ENCODE results near the gene ADAM12. TPM values are rescaled to one million over a fixed set of nuclear protein-coding genes. Genes with fewer than 3 reads are reported as not detected.

Gene ADAM12
- total RNA-seq, 2 donors from 2014 or later, result 0.71 to 1.2 TPM

- DNase-seq (ENCODE audit: low spot score), result no peak
- H3K4me3 ChIP-seq, result no peak overlapping the region
- no peak overlapping the region for H3K27ac ChIP-seq
- no peaks in the 10 kb centered on the region for H3K9me3 ChIP-seq
- no peaks in the 10 kb centered on the region for H3K36me3 ChIP-seq
- no peaks in the 10 kb centered on the region for H3K4me1 ChIP-seq
- H3K27me3 ChIP-seq, result no peaks in the 10 kb centered on the region
- no peak for TF ChIP-seq CTCF (IDR thresholded peaks at IDR 0.05)
Observed at GRCh38 chr10:126321440-126321839, 66.8 kb downstream of the ADAM12 start.

GRCh38 chr10:126317751-126318150 is 70.5 kb downstream of the ADAM12 start:
- Histone ChIP-seq H3K27ac (no peak overlapping the region), H3K9me3 (no peaks in the 10 kb centered on the region), H3K4me3 (no peak overlapping the region), H3K27me3 (no peaks in the 10 kb centered on the region), H3K4me1 (no peaks in the 10 kb centered on the region), H3K36me3 (no peaks in the 10 kb centered on the region)
- no peak for TF ChIP-seq CTCF (IDR thresholded peaks at IDR 0.05)
- DNase-seq (ENCODE audit: low spot score), result no peak

- no peaks in the 10 kb centered on the region for H3K27me3 ChIP-seq
- no peak overlapping the region for H3K27ac ChIP-seq
- no peak for TF ChIP-seq CTCF (IDR thresholded peaks at IDR 0.05)
- no peak for DNase-seq (ENCODE audit: low spot score)
- H3K4me3 ChIP-seq, result no peak overlapping the region
- H3K9me3 ChIP-seq, result no peaks in the 10 kb centered on the region
- H3K36me3 ChIP-seq, result no peaks in the 10 kb centered on the region
- H3K4me1 ChIP-seq, result no peaks in the 10 kb centered on the region
Observed at GRCh38 chr10:126315494-126316177, 72.6 kb downstream of the ADAM12 start.

- Histone ChIP-seq H3K4me3 (no peak overlapping the region), H3K9me3 (no peaks in the 10 kb centered on the region), H3K4me1 (no peaks in the 10 kb centered on the region), H3K36me3 (no peaks in the 10 kb centered on the region), H3K27me3 (no peaks in the 10 kb centered on the region), H3K27ac (no peak overlapping the region)
- no peak for TF ChIP-seq CTCF (IDR thresholded peaks at IDR 0.05)
- no peak for DNase-seq (ENCODE audit: low spot score)
Observed at GRCh38 chr10:126314863-126315493, 73.3 kb downstream of the ADAM12 start.

- H3K4me1 ChIP-seq, result no peaks in the 10 kb centered on the region
- no peaks in the 10 kb centered on the region for H3K9me3 ChIP-seq
- TF ChIP-seq CTCF (IDR thresholded peaks at IDR 0.05), result no peak
- no peaks in the 10 kb centered on the region for H3K27me3 ChIP-seq
- DNase-seq (ENCODE audit: low spot score), result no peak
- H3K36me3 ChIP-seq, result no peaks in the 10 kb centered on the region
- no peak overlapping the region for H3K4me3 ChIP-seq
- H3K27ac ChIP-seq, result no peak overlapping the region
Observed at GRCh38 chr10:126312167-126312566, 76.1 kb downstream of the ADAM12 start.
